Hepatocyte (in vitro differentiated cells): ENCODE results near the gene SORCS2.

Experiments used
- EZH2 ChIP-seq: fragments of 200-600 bp; sonication (generic); IDR thresholded peaks from 2 replicates; pipeline ENCODE4 v1.6.1; 2016; ENCODE audit warnings: antibody characterized with exemption, mild to moderate bottlenecking, borderline replicate concordance
- TF ChIP-seq, protein P1 (sequence below): fragments of 200-600 bp; sonication (generic); IDR thresholded peaks from 2 replicates; pipeline ENCODE4 v1.5.1; 2016; ENCODE audit warnings: antibody characterized with exemption, mild to moderate bottlenecking; ENCODE audit not compliant: poor library complexity

DNA sequence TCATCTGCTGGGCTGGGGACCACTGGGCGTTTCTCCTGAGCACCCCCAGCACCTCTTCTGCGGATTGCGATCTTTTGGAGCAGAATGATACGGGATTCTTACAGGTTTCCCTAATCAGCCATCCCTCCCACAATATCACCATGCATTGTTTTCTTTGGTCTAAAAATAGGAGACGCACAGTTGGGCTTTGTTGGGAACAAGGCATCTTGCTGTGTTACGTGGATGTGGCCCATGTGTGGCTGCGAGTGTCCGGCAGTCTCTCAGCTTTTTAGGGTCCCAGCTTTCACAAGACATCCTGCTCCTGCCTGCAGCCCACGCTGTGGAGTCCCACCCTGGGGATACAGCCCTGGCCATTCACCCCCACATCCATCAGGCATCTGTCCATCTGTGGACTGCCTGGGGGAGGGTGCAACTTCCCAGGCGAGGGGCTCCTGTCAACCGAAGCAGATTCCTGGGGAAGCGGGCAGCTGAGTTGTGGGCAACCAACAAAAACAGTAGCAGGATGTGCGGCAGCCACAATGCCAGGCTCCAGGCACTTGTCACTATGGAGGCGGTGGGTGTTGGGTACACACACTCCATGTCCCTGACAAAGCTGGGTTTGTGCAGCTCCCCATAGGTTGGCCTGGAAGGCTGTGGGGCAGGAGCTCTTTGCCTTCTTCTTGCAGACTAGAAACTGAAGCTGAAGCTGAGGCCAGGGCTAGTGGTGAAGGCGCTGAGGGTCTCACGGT is 427.9 kb downstream of the SORCS2 start:
- TF ChIP-seq, protein P1, sequence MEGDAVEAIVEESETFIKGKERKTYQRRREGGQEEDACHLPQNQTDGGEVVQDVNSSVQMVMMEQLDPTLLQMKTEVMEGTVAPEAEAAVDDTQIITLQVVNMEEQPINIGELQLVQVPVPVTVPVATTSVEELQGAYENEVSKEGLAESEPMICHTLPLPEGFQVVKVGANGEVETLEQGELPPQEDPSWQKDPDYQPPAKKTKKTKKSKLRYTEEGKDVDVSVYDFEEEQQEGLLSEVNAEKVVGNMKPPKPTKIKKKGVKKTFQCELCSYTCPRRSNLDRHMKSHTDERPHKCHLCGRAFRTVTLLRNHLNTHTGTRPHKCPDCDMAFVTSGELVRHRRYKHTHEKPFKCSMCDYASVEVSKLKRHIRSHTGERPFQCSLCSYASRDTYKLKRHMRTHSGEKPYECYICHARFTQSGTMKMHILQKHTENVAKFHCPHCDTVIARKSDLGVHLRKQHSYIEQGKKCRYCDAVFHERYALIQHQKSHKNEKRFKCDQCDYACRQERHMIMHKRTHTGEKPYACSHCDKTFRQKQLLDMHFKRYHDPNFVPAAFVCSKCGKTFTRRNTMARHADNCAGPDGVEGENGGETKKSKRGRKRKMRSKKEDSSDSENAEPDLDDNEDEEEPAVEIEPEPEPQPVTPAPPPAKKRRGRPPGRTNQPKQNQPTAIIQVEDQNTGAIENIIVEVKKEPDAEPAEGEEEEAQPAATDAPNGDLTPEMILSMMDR: no peak
- no peak for TF ChIP-seq EZH2
